ENCODE results near the gene CADPS2.

- TF ChIP-seq CTCF (IDR thresholded peaks at IDR 0.05) (no peak), POLR2A (IDR thresholded peaks at IDR 0.05) (no peak)
Observed at GRCh38 chr7:122727354-122727753, 158.9 kb downstream of the CADPS2 start.
